Liver (tissue), 3 donors: Measurements from ENCODE around the gene CACNA1S.

Experiments used
- ATF3 ChIP-seq: IDR thresholded peaks from 2 replicates; pipeline ENCODE4 v1.6.1; 2016; ENCODE audit warnings: antibody characterized with exemption
- CTCF ChIP-seq: fragments of 150-350 bp; IDR thresholded peaks from 2 replicates; pipeline ENCODE4 v1.5.1; 2017; ENCODE audit warnings: improper control_type of control experiment, low read depth, low read length; ENCODE audit not compliant: missing input control
- EGR1 ChIP-seq, 2 donors: IDR thresholded peaks; 2 replicates each; pipeline ENCODE4 v1.6.1; 2016 to 2018; ENCODE audit warnings: antibody characterized with exemption in 2 of 2, low read depth in 2 of 2
- FOXA2 ChIP-seq: IDR thresholded peaks from 2 replicates; pipeline ENCODE4 v1.6.1; 2016; ENCODE audit warnings: antibody characterized with exemption
- JUND ChIP-seq, 2 donors: IDR thresholded peaks; 2 replicates each; pipeline ENCODE4 v1.6.1; 2016; ENCODE audit warnings: antibody characterized with exemption in 2 of 2
- MAX ChIP-seq: IDR thresholded peaks from 2 replicates; pipeline ENCODE4 v1.6.1; 2016; ENCODE audit warnings: antibody characterized with exemption
- RAD21 ChIP-seq, 2 donors: IDR thresholded peaks; 2 replicates each; pipeline ENCODE4 v1.6.1; 2016; ENCODE audit warnings: antibody characterized with exemption in 2 of 2, mild to moderate bottlenecking in 2 of 2
- REST ChIP-seq: IDR thresholded peaks from 2 replicates; pipeline ENCODE4 v1.6.1; 2016; ENCODE audit warnings: antibody characterized with exemption, mild to moderate bottlenecking
- RXRA ChIP-seq, 2 donors: IDR thresholded peaks; 2 replicates each; pipeline ENCODE4 v1.6.1; 2017 to 2018; ENCODE audit warnings: antibody characterized with exemption in 2 of 2, mild to moderate bottlenecking in 1 of 2
- SP1 ChIP-seq: IDR thresholded peaks from 2 replicates; pipeline ENCODE4 v1.6.1; 2018; ENCODE audit warnings: antibody characterized with exemption, mild to moderate bottlenecking
- TAF1 ChIP-seq: conservative IDR thresholded peaks from 2 replicates; pipeline ENCODE4 v1.6.1; 2016; ENCODE audit warnings: antibody characterized with exemption, mild to moderate bottlenecking
- YY1 ChIP-seq: IDR thresholded peaks from 2 replicates; pipeline ENCODE4 v1.6.1; 2016; ENCODE audit warnings: antibody characterized with exemption, mild to moderate bottlenecking
- ZBTB33 ChIP-seq: IDR thresholded peaks from 2 replicates; pipeline ENCODE4 v1.6.1; 2016; ENCODE audit warnings: antibody characterized with exemption
- donor health status: healthy.
- donor health status: healthy.

- TF ChIP-seq RXRA (IDR thresholded peaks at IDR 0.05), result no peak
- TF ChIP-seq CTCF, result no peak
- TF ChIP-seq FOXA2, result no peak
- no peak for TF ChIP-seq ATF3
- no peak for TF ChIP-seq TAF1
- no peak for TF ChIP-seq MAX
- TF ChIP-seq RAD21 (IDR thresholded peaks at IDR 0.05), result no peak
- no peak for TF ChIP-seq REST
- no peak for TF ChIP-seq ZBTB33
- no peak for TF ChIP-seq JUND (IDR thresholded peaks at IDR 0.05)
- no peak for TF ChIP-seq SP1
- no peak for TF ChIP-seq YY1
- no peak for TF ChIP-seq EGR1 (IDR thresholded peaks at IDR 0.05; ENCODE audit: low read depth in 2 of 2)
Measured at GRCh38 chr1:201068976-201069375, 43.2 kb downstream of the CACNA1S start.
